NCI-H226 (cell line): ENCODE measurements around the gene IQCC.
"Not testable (repeated sequence)": the region's sequence is repeated elsewhere in the genome, so short reads cannot be mapped to it uniquely, and the experiment has no call there.

Experiments
- DNase-seq: peaks from one replicate; pipeline ENCODE4 v3.0.0-alpha.2; 2015

Gene IQCC

GRCh38 chr1:32205401-32206370 lies at the start of gene IQCC:
Gene IQCC (plus strand): TSS chr1:32205671. CDS start chr1:32205682, 11 bp downstream.
- peak; percentile 81 for DNase-seq

- no peak for DNase-seq
Measured at GRCh38 chr1:32159189-32159588, 46.3 kb upstream of the IQCC start.

- DNase-seq, result no peak
Measured at GRCh38 chr1:32163405-32163804, 42.1 kb upstream of the IQCC start.

GRCh38 chr1:32165633-32166032 lies 39.8 kb upstream of the IQCC start:
- DNase-seq, result not testable (repeated sequence)

GRCh38 chr1:32170991-32171390 lies 34.5 kb upstream of the IQCC start:
- DNase-seq, result no peak

GRCh38 chr1:32172621-32173245 lies 32.7 kb upstream of the IQCC start:
- peak; percentile 34 for DNase-seq

GRCh38 chr1:32178380-32179192 lies 26.9 kb upstream of the IQCC start:
- no peak for DNase-seq

GRCh38 chr1:32179193-32179442 lies 26.4 kb upstream of the IQCC start:
- DNase-seq, result no peak

GRCh38 chr1:32179443-32180185 lies 25.9 kb upstream of the IQCC start, which contains the start of gene TXLNA:
Gene TXLNA (plus strand): TSS chr1:32179675. CDS start chr1:32180346, 671 bp downstream.
- peak; percentile 94 for DNase-seq

- DNase-seq, result peak; percentile 43
Measured at GRCh38 chr1:32180186-32181060, 25.0 kb upstream of the IQCC start.

GRCh38 chr1:32181065-32181464 lies 24.4 kb upstream of the IQCC start:
- no peak for DNase-seq

- no peak for DNase-seq
Measured at GRCh38 chr1:32181563-32181962, 23.9 kb upstream of the IQCC start.

- no peak for DNase-seq
Measured at GRCh38 chr1:32182060-32182459, 23.4 kb upstream of the IQCC start.

GRCh38 chr1:32184650-32185049 lies 20.8 kb upstream of the IQCC start:
- no peak for DNase-seq

- DNase-seq, result no peak
Measured at GRCh38 chr1:32186077-32186476, 19.4 kb upstream of the IQCC start.

GRCh38 chr1:32186491-32186890 lies 19.0 kb upstream of the IQCC start:
- no peak for DNase-seq

GRCh38 chr1:32187850-32188249 lies 17.6 kb upstream of the IQCC start:
- DNase-seq, result no peak

GRCh38 chr1:32192220-32192948 lies 13.1 kb upstream of the IQCC start:
- DNase-seq, result no peak

- DNase-seq, result no peak
Measured at GRCh38 chr1:32194984-32195383, 10.5 kb upstream of the IQCC start.

- DNase-seq, result no peak
Measured at GRCh38 chr1:32195531-32195930, 9.9 kb upstream of the IQCC start.
